GM12878 (cell line): ENCODE measurements around the gene UNCX. TPM values are rescaled to one million over a fixed set of nuclear protein-coding genes. Genes with fewer than 3 reads are reported as not detected.

Source experiments
- ATAC-seq: fragments of 200-7000 bp; cut with Tn5 transposase; 3 replicates; pipeline ENCODE4 v1.9.1; 2020; ENCODE audit warnings: mild to moderate bottlenecking, moderate library complexity
- BruUV-seq: library from RNA; stranded (reverse); fragments of 400-500 nt; replicated peaks from 2 replicates; lab custom pipeline; 2021; lab: Mats Ljungman, UMichigan
- CTCF ChIA-PET: fragments of 300-600 bp; sonication (Branson Sonifier 250); formaldehyde crosslinking; extraction: SDS; loops from one replicate; lab custom pipeline; 2021; ENCODE audit warnings: inconsistent platforms; lab: Yijun Ruan, JAX
- POLR2A ChIA-PET: fragments of 350-600 bp; formaldehyde crosslinking; extraction: SDS; loops from one replicate; lab custom pipeline; 2021; ENCODE audit warnings: inconsistent platforms; lab: Charles Lee
- RAD21 ChIA-PET: fragments of 300-600 bp; sonication (Branson Sonifier 250); formaldehyde crosslinking; loops from one replicate; lab custom pipeline; 2023; ENCODE audit warnings: antibody characterized with exemption; ENCODE audit not compliant: unreplicated experiment; lab: Charles Lee
- SMC1A ChIA-PET: fragments of 300-600 bp; sonication (Branson Sonifier 250); formaldehyde crosslinking; loops from one replicate; lab custom pipeline; 2023; ENCODE audit not compliant: unreplicated experiment, uncharacterized antibody; lab: Charles Lee
- DNase-seq: peaks from one replicate; pipeline ENCODE4 v3.0.0-alpha.2; 2011; ENCODE audit warnings: low read depth, low spot score
- FAIRE-seq: peaks from 3 replicates; lab custom pipeline; 2011; peaks lifted over from hg19 to GRCh38; lab: Jason Lieb, UNC
- H2AFZ ChIP-seq: 2 replicates; pipeline ENCODE4 v1.6.0; 2011; ENCODE audit warnings: low read depth, low read length, control low read depth; ENCODE audit not compliant: control insufficient read depth
- H3K27ac ChIP-seq: 2 replicates; pipeline ENCODE4 v1.5.1; 2011; ENCODE audit warnings: control low read depth; ENCODE audit not compliant: control insufficient read depth, insufficient read depth
- H3K27me3 ChIP-seq, 2 experiments: replicated peaks in 1 of 2; 2 replicates each; pipeline versions ENCODE4 v1.6.0 to v1.6.1; 2011; ENCODE audit warnings: low read length in 1 of 2; ENCODE audit not compliant: control insufficient read depth in 2 of 2, insufficient read depth in 2 of 2
- H3K36me3 ChIP-seq, 2 experiments: 2 replicates each; pipeline ENCODE4 v1.5.1; 2011; ENCODE audit warnings: low read length in 1 of 2; ENCODE audit not compliant: control insufficient read depth in 2 of 2, insufficient read depth in 2 of 2
- H3K4me1 ChIP-seq: 2 replicates; pipeline ENCODE4 v1.6.1; 2011; ENCODE audit warnings: mild to moderate bottlenecking, low read length, moderate library complexity, mixed read lengths; ENCODE audit not compliant: control insufficient read depth, insufficient read depth
- H3K4me2 ChIP-seq: 2 replicates; pipeline ENCODE4 v1.6.0; 2011; ENCODE audit warnings: control low read depth; ENCODE audit not compliant: control insufficient read depth, insufficient read depth
- H3K4me3 ChIP-seq: fragments of 200-600 bp; sonication (generic); 2 replicates; pipeline ENCODE4 v1.5.1; 2016
- H3K79me2 ChIP-seq: 2 replicates; pipeline ENCODE4 v1.6.0; 2011; ENCODE audit warnings: low read length; ENCODE audit not compliant: control insufficient read depth, insufficient read depth
- H3K9ac ChIP-seq: 2 replicates; pipeline ENCODE4 v1.8.0; 2011; ENCODE audit warnings: low read length, control low read depth, mixed read lengths; ENCODE audit not compliant: control insufficient read depth, insufficient read depth
- H3K9me3 ChIP-seq: replicated peaks from 3 replicates; pipeline ENCODE4 v1.5.1; 2011; ENCODE audit warnings: mild to moderate bottlenecking, low read length; ENCODE audit not compliant: control insufficient read depth, insufficient read depth
- H4K20me1 ChIP-seq: 2 replicates; pipeline ENCODE4 v1.6.0; 2011; ENCODE audit not compliant: control insufficient read depth, insufficient read depth
- BCL11A ChIP-seq: IDR thresholded peaks from 2 replicates; pipeline ENCODE4 v1.6.1; 2011; ENCODE audit warnings: low read depth, low read length
- FOXM1 ChIP-seq: IDR thresholded peaks from 2 replicates; pipeline ENCODE4 v1.6.1; 2012; ENCODE audit warnings: low read depth, mild to moderate bottlenecking, inconsistent platforms, low read length, moderate library complexity
- HDGF ChIP-seq: fragments of 450-650 bp; IDR thresholded peaks from 2 replicates; pipeline ENCODE4 v1.6.1; 2016; ENCODE audit warnings: antibody characterized with exemption
- IKZF2 ChIP-seq, 2 experiments: fragments of 450-650 bp; IDR thresholded peaks; 2 replicates each; pipeline ENCODE4 v1.6.1; 2017; ENCODE audit warnings: mild to moderate bottlenecking in 2 of 2, moderate library complexity in 2 of 2
- IRF4 ChIP-seq: IDR thresholded peaks from 2 replicates; pipeline ENCODE4 v1.6.1; 2011; ENCODE audit warnings: low read depth, low read length
- POLR2AphosphoS5 ChIP-seq: IDR thresholded peaks from 2 replicates; pipeline ENCODE4 v1.6.1; 2011; ENCODE audit warnings: mild to moderate bottlenecking, low read length, inconsistent platforms
- SMARCA5 ChIP-seq: fragments of 450-650 bp; IDR thresholded peaks from 2 replicates; pipeline ENCODE4 v1.6.1; 2017; ENCODE audit warnings: mild to moderate bottlenecking
- SP1 ChIP-seq: IDR thresholded peaks from one replicate; pipeline ENCODE4 v1.6.1; 2011; ENCODE audit warnings: low read depth, low read length
- SPI1 ChIP-seq: IDR thresholded peaks from 2 replicates; pipeline ENCODE4 v1.6.1; 2011; ENCODE audit warnings: low read depth, mild to moderate bottlenecking, low read length, moderate library complexity, borderline replicate concordance; ENCODE audit not compliant: insufficient read depth
- YY1 ChIP-seq: IDR thresholded peaks from 2 replicates; pipeline ENCODE4 v1.6.1; 2011; ENCODE audit warnings: low read depth, mild to moderate bottlenecking, low read length
- ZNF24 ChIP-seq: fragments of 450-650 bp; IDR thresholded peaks from 2 replicates; pipeline ENCODE4 v1.6.1; 2017; ENCODE audit warnings: antibody characterized with exemption, mild to moderate bottlenecking
- WGBS: methylation state at CpG from one replicate; pipeline ENCODE4 v1.1.6; 2016; ENCODE audit warnings: low lambda C conversion rate; ENCODE audit not compliant: insufficient replicate concordance, insufficient coverage; ENCODE audit errors: missing lambda C conversion rate; 5-methylcytosine and 5-hydroxymethylcytosine counted together
- in situ Hi-C: fragments of 300-500 bp; cut with MboI; formaldehyde crosslinking; loops from 9 replicates; pipeline ENCODE4 v1.14.3; 2018; ENCODE audit warnings: mixed read lengths
- intact Hi-C: fragments of 100-400 bp; cut with micrococcal nuclease; formaldehyde crosslinking; loops from one replicate; pipeline ENCODE4 v1.14.2; 2022; ENCODE audit not compliant: unreplicated experiment
- polyA plus RNA-seq, 11 experiments: library from polyadenylated mRNA; depleted of rRNA in 4 of 11; unstranded in 6 of 11; stranded (reverse) in 5 of 11; fragments of >200 nt; fragmentation: Nextera tagmentation in 4 of 11; fragmentation: Illumina TruSeq in 1 of 11; extraction: Ambion mirVana in 4 of 11; extraction: Trizol in 1 of 11; gene quantifications; 1 replicate in 1 of 11; 2 replicates in 10 of 11; pipeline versions ENCODE4 v1.2.1 to v1.2.3, GENCODE V29; 2011 to 2016; ENCODE audit warnings: inconsistent platforms in 2 of 11, missing spikeins in 2 of 11, low read depth in 1 of 11
- total RNA-seq, 4 experiments: library from RNA; depleted of rRNA in 3 of 4; stranded (reverse); fragments of >200 nt in 3 of 4; fragmentation: Illumina TruSeq in 1 of 4; extraction: Trizol in 1 of 4; gene quantifications; 2 replicates each; pipeline versions ENCODE4 v1.2.1 to v1.2.3, GENCODE V29; 2013 to 2021
- TF ChIP-seq, protein P1 (sequence below): fragments of 450-650 bp; IDR thresholded peaks from 2 replicates; pipeline ENCODE4 v1.6.1; 2017; ENCODE audit warnings: borderline replicate concordance

Gene UNCX
- total and polyA plus RNA-seq, 10 of the 15 experiments (the other 5 are each of a cell fraction or from before 2014, with no cell fraction given): not detected

DNA sequence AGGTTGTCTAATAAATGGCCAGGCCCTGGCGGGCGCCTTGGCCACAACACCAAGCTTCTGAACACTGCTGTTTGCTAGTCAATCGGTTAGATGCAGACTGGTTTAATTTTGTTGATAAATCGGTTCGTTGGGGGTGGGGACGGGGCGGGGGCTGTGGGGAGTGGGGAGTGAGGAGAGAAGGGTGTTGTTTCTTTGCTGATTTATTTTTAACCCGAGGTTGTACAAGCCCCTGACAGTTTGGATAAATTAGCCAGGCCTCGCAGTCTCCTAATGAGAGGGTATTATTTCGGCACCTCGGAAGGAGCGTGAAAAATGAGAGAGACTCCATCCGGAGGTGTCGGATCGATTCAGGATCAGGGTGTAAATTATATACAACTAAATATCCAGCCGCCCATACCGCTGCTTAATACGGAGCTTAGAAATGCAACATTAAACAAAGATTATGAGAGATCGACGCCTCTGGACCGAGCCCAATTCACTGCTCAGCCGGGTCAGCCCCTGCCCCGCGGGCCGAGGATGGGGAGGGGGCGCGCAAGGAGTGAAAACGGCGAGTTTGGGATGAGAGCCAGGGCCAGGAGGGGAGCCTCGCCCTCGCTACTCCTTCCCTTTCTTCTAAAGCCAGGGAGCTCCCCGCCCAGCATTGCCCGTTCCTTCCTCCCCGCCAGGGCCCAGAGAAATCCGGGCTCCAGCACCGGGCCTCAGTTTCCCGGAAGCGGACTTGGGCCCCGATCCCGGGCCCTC is 8.0 kb downstream of the UNCX start:
- no peak overlapping the region for H2AFZ ChIP-seq
- DNase-seq (no peak), FAIRE-seq (no peak), ATAC-seq (no peak)
- H3K4me3 ChIP-seq: no peak overlapping the region
- H3K36me3 ChIP-seq: no peaks in the 10 kb centered on the region
- ChIA-PET RAD21 (no interaction called here), CTCF (no interaction called here), SMC1A (no interaction called here), POLR2A (no interaction called here)
- H3K27me3 ChIP-seq: peaks cover 16 to 17% of the 10 kb centered on the region in 2 experiments
- in situ Hi-C loops: no loop called here
- no peaks in the 10 kb centered on the region for H3K9me3 ChIP-seq
- no peaks in the 10 kb centered on the region for H3K4me1 ChIP-seq
- H3K9ac ChIP-seq: no peak overlapping the region
- H3K4me2 ChIP-seq: no peak overlapping the region
- intact Hi-C loops: no loop called here
- TF ChIP-seq SMARCA5 (no peak), BCL11A (no peak), POLR2AphosphoS5 (no peak), IRF4 (no peak)
- H3K79me2 ChIP-seq: no peaks in the 10 kb centered on the region
- no peaks in the 10 kb centered on the region for H4K20me1 ChIP-seq
- 18% methylated on average over 33 of the region's 40 CpGs for WGBS
- BruUV-seq: no TSS peak
- H3K27ac ChIP-seq: no peak overlapping the region

DNA sequence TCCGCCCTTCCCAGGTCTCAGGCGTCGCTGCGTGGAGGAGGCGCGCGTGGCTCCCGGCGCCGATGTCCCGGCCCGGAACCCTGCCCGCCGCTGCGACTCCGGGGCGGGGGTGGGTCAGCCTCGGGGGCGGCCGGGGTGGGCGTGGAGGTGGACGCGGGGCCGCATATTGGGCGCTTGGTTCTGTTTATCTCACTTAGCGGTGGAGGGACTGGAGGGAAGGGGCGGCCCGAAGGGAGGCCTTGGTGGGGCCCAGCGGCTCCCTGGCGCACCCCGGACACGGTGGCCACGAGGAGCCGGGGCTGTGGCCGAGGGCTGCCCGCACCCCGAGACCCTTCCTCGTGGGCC is 8.6 kb downstream of the UNCX start:
- FAIRE-seq: no peak
- no peak for DNase-seq
- Histone ChIP-seq H3K36me3 (no peaks in the 10 kb centered on the region), H3K9ac (no peak overlapping the region), H4K20me1 (no peaks in the 10 kb centered on the region), H2AFZ (no peak overlapping the region), H3K4me3 (no peak overlapping the region), H3K4me1 (no peaks in the 10 kb centered on the region), H3K79me2 (no peaks in the 10 kb centered on the region), H3K4me2 (no peak overlapping the region), H3K27me3 (peaks cover 16 to 18% of the 10 kb centered on the region in 2 experiments), H3K9me3 (no peaks in the 10 kb centered on the region), H3K27ac (no peak overlapping the region)
- TF ChIP-seq, protein P1, sequence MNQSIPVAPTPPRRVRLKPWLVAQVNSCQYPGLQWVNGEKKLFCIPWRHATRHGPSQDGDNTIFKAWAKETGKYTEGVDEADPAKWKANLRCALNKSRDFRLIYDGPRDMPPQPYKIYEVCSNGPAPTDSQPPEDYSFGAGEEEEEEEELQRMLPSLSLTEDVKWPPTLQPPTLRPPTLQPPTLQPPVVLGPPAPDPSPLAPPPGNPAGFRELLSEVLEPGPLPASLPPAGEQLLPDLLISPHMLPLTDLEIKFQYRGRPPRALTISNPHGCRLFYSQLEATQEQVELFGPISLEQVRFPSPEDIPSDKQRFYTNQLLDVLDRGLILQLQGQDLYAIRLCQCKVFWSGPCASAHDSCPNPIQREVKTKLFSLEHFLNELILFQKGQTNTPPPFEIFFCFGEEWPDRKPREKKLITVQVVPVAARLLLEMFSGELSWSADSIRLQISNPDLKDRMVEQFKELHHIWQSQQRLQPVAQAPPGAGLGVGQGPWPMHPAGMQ: no peak
- TF ChIP-seq FOXM1: no peak
- TF ChIP-seq HDGF: no peak
- no peak for TF ChIP-seq SPI1
- no peak for TF ChIP-seq IKZF2 (IDR thresholded peaks at IDR 0.05)
- TF ChIP-seq ZNF24: no peak
- no peak for TF ChIP-seq SP1
- no peak for TF ChIP-seq YY1
- ATAC-seq: no peak
- in situ Hi-C loops (no loop called here), intact Hi-C loops (no loop called here)
- ChIA-PET CTCF (no interaction called here), POLR2A (no interaction called here), RAD21 (no interaction called here), SMC1A (no interaction called here)
- no TSS peak for BruUV-seq
- 38% methylated on average over 17 of the region's 38 CpGs for WGBS
